ENCODE data around the gene SH3BP1. TPM values are rescaled to one million over a fixed set of nuclear protein-coding genes. Genes with fewer than 3 reads are reported as not detected.

SH3BP1 gene
- total and polyA plus RNA-seq, 2 donors from 2014 or later = 2.2 to 12.8 TPM

DNA sequence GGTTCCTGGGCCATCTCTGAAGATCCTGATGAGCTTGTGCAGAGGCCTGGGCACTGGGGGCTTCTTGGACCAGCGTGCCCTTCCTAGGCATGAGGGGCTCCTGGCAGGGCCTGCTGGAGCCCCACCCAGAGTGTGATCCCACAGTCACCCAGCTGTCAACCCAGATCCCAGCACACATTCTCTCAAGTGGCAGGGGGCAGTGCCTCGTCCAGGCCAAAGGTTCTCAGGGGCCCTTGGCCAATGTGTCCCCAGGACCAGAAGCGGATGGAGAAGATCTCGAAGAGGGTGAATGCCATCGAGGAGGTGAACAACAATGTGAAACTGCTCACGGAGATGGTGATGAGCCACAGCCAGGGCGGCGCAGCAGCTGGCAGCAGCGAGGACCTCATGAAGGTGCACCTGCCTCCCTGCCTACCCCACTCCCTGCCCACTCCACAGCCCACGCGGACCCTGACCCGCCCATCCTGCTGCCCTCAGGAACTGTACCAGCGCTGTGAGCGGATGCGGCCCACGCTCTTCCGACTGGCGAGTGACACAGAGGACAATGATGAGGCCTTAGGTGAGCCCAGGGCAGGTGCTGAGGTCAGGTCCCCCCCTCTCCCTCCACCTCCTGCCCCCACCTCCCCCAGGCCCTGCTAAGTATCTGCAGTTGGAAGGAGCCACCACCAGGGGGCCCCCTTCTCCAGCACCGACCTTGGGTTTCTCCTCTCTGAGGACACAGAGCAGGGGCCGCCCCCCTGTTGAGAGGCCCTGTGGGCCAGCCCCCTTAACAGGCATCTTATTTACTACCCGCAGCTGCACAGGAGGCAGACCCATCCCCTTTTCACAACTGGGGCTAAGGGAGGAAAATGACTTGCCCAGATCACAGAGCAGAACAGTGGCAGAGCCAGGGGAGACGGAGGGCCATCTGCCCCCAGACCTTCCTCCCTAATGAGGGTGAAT lies 16.1 kb upstream of the SH3BP1 start:
- DNase-seq = peak in 4 of 5 donors; percentile 78 to 90 (median 86)
- peaks cover 0 to 2% (median 2%) of the 10 kb centered on the region in 3 donors for H3K36me3 ChIP-seq (ENCODE audit: control insufficient read depth in 2 of 3, insufficient read depth in 3 of 3, low read length in 3 of 3)
- H3K9me3 ChIP-seq (ENCODE audit: control insufficient read depth in 2 of 3, insufficient read depth in 1 of 3, low read length in 3 of 3) = no peaks in the 10 kb centered on the region
- TF ChIP-seq, protein P1, sequence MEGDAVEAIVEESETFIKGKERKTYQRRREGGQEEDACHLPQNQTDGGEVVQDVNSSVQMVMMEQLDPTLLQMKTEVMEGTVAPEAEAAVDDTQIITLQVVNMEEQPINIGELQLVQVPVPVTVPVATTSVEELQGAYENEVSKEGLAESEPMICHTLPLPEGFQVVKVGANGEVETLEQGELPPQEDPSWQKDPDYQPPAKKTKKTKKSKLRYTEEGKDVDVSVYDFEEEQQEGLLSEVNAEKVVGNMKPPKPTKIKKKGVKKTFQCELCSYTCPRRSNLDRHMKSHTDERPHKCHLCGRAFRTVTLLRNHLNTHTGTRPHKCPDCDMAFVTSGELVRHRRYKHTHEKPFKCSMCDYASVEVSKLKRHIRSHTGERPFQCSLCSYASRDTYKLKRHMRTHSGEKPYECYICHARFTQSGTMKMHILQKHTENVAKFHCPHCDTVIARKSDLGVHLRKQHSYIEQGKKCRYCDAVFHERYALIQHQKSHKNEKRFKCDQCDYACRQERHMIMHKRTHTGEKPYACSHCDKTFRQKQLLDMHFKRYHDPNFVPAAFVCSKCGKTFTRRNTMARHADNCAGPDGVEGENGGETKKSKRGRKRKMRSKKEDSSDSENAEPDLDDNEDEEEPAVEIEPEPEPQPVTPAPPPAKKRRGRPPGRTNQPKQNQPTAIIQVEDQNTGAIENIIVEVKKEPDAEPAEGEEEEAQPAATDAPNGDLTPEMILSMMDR (IDR thresholded peaks at IDR 0.05; ENCODE audit: borderline replicate concordance, extremely low read depth, insufficient read depth) = peak; percentile 54
- H3K4me3 ChIP-seq (ENCODE audit: low read length in 3 of 3) = no peak overlapping the region
- no peaks in the 10 kb centered on the region for H3K27me3 ChIP-seq (ENCODE audit: control insufficient read depth, insufficient read depth, low read length)
- no peak overlapping the region for H3K27ac ChIP-seq (ENCODE audit: low read depth in 2 of 2, low read length in 2 of 2)
- no peak overlapping the region for H3K9ac ChIP-seq (ENCODE audit: low read length in 3 of 3)
- intact Hi-C loops (cut with DNase I) = no loop called here
- no peak for FAIRE-seq
- H3K4me1 ChIP-seq (ENCODE audit: control insufficient read depth in 2 of 3, insufficient read depth in 2 of 3, low read depth in 1 of 3, low read length in 3 of 3) = peaks cover 0 to 2% (median 0%) of the 10 kb centered on the region in 3 donors

DNA sequence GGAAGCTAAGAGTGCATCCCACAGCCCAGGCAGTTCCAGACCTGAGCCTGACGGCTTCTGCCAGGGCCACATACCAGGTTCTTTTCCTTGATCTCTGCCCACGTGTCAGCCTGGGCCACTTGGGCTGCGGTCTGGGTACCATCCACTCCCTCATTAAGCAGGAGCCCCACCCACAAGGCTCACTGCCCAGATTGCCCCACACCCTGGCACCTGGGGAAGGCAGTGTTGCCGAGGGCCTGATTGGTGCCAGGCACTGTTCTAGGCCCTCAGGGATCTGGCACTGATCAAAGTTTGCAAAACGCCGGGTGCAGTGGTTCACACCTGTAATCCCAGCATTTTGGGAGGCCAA lies 15.5 kb upstream of the SH3BP1 start:
- no peaks in the 10 kb centered on the region for H3K9me3 ChIP-seq (ENCODE audit: control insufficient read depth in 2 of 3, insufficient read depth in 1 of 3, low read length in 3 of 3)
- no peak overlapping the region for H3K9ac ChIP-seq (ENCODE audit: low read length in 3 of 3)
- no peak overlapping the region for H3K4me3 ChIP-seq (ENCODE audit: low read length in 3 of 3)
- peaks cover 0 to 6% (median 2%) of the 10 kb centered on the region in 3 donors for H3K36me3 ChIP-seq (ENCODE audit: control insufficient read depth in 2 of 3, insufficient read depth in 3 of 3, low read length in 3 of 3)
- H3K4me1 ChIP-seq (ENCODE audit: control insufficient read depth in 2 of 3, insufficient read depth in 2 of 3, low read depth in 1 of 3, low read length in 3 of 3) = peaks cover 0 to 2% (median 0%) of the 10 kb centered on the region in 3 donors
- DNase-seq (no peak), FAIRE-seq (no peak)
- H3K27me3 ChIP-seq (ENCODE audit: control insufficient read depth, insufficient read depth, low read length) = no peaks in the 10 kb centered on the region
- intact Hi-C loops (cut with DNase I) = no loop called here
- TF ChIP-seq, protein P1 (IDR thresholded peaks at IDR 0.05; ENCODE audit: borderline replicate concordance, extremely low read depth, insufficient read depth) = no peak
- H3K27ac ChIP-seq (ENCODE audit: low read depth in 2 of 2, low read length in 2 of 2) = no peak overlapping the region

DNA sequence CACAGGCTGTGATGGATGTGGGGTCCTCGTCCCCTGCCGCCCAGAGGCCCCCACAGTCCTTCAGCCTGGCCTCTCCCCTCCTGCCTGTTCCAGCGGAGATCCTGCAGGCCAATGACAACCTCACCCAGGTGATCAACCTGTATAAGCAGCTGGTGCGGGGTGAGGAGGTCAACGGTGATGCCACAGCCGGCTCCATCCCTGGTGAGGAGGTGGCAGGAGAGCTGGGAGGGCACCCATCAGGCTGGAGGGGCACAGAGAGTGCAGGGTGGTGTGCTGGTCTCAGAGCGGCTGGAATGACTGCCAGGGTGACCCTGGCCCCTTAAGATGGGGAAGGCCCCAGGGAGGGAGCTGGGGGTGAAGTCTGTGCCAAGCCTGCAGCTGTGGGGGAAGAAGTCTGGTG lies 14.6 kb upstream of the SH3BP1 start:
- Histone ChIP-seq H3K9ac (ENCODE audit: low read length in 3 of 3) (no peak overlapping the region), H3K27ac (ENCODE audit: low read depth in 2 of 2, low read length in 2 of 2) (no peak overlapping the region), H3K36me3 (ENCODE audit: control insufficient read depth in 2 of 3, insufficient read depth in 3 of 3, low read length in 3 of 3) (peaks cover 0 to 6% (median 2%) of the 10 kb centered on the region in 3 donors), H3K9me3 (ENCODE audit: control insufficient read depth in 2 of 3, insufficient read depth in 1 of 3, low read length in 3 of 3) (no peaks in the 10 kb centered on the region), H3K27me3 (ENCODE audit: control insufficient read depth, insufficient read depth, low read length) (no peaks in the 10 kb centered on the region), H3K4me1 (ENCODE audit: control insufficient read depth in 2 of 3, insufficient read depth in 2 of 3, low read depth in 1 of 3, low read length in 3 of 3) (peaks cover 0 to 2% (median 0%) of the 10 kb centered on the region in 3 donors), H3K4me3 (ENCODE audit: low read length in 3 of 3) (no peak overlapping the region)
- FAIRE-seq (no peak), DNase-seq (no peak)
- intact Hi-C loops (cut with DNase I) = no loop called here
- TF ChIP-seq, protein P1 (IDR thresholded peaks at IDR 0.05; ENCODE audit: borderline replicate concordance, extremely low read depth, insufficient read depth) = no peak
